Measurements from ENCODE around the gene KIF16B. TPM values are rescaled to one million over a fixed set of nuclear protein-coding genes. Genes with fewer than 3 reads are reported as not detected.

The KIF16B gene
- total RNA-seq, 1 experiment from 2014 or later, result 7.6 TPM

DNA sequence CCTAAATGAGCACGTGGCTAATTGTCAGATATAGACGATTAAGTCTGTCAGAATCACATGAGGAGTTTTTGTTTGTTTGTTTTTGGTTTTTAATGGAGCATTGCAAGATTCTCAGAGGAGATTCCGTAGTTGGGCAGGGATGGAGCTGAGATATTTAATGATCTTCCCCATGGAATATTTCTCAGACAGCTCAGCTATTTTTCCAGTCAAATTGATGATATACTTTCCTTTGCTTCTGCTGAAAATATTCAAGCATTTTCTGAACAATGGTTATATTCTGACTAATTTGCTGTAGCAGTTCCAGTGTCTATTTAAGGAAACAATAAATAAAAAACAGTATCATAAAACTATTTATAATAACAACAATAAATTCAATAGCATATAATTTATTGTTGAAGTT, 348.4 kb downstream of the KIF16B start (continued):
- TF ChIP-seq HMGXB4 (CRISPR knock-in tag; IDR thresholded peaks at IDR 0.05) (no peak), NFE2L1 (CRISPR knock-in tag; IDR thresholded peaks at IDR 0.05) (no peak), NR3C1 (CRISPR knock-in tag; conservative IDR thresholded peaks at IDR 0.05; ENCODE audit: low read depth) (no peak), RORB (CRISPR knock-in tag; IDR thresholded peaks at IDR 0.05) (no peak), ZNF425 (CRISPR knock-in tag; conservative IDR thresholded peaks at IDR 0.05) (no peak)

DNA sequence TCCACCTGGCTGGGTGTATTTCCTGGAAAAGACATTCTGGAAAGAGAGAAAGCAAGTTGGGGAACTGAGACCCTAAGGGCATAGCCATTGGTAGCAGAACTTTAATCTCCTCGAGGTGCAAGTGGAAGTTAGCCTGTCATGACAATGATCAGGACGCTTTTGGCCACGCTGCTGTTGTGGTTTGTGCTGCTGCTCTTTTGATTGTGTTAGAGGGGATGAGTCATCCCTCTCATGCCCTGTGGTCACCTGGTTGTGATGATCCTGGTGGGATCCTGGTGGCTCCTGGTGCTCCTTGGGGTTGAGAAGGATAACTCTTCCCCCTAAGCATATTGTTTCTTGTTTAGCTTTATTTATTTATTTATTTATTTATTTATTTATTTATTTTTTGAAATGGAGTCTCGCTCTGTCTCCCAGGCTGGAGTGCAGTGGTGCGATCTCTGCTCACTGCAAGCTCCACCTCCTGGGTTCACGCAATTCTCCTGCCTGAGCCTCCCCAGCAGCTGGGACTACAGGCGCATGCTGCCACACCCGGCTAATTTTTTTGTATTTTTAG, 350.3 kb downstream of the KIF16B start:
- Mint-ChIP-seq H3K4me3 (no peak overlapping the region), H3K9me3 (peaks cover 37% of the 10 kb centered on the region), H3K36me3 (peaks cover 12% of the 10 kb centered on the region), H3K4me1 (no peaks in the 10 kb centered on the region), H3K27me3 (ENCODE audit: low read depth) (no peaks in the 10 kb centered on the region), H3K27ac (no peak overlapping the region)
- ATAC-seq (no peak), DNase-seq (ENCODE audit: low spot score) (no peak)
- TF ChIP-seq ZNF232 (CRISPR knock-in tag; IDR thresholded peaks at IDR 0.05), result no peak
- no peak for TF ChIP-seq ZMAT4 (CRISPR knock-in tag; IDR thresholded peaks at IDR 0.05)
- no peak for TF ChIP-seq NR3C1 (CRISPR knock-in tag; conservative IDR thresholded peaks at IDR 0.05; ENCODE audit: low read depth)
- no peak for TF ChIP-seq GABPB1 (CRISPR knock-in tag; IDR thresholded peaks at IDR 0.05)
- TF ChIP-seq GTF2I (CRISPR knock-in tag; conservative IDR thresholded peaks at IDR 0.05), result no peak
- TF ChIP-seq RELA (CRISPR knock-in tag; IDR thresholded peaks at IDR 0.05; ENCODE audit: borderline replicate concordance), result no peak
- POLR2A ChIA-PET, result no interaction called here
- CTCF ChIA-PET, result no interaction called here

Other genes starting within 250 kb of the KIF16B start
- gene SNRPB2, start 156.6 kb upstream of the KIF16B start, total RNA-seq (2021), result 76.0 to 88.3 TPM (median 76.5 TPM) in 3 replicates
- gene OTOR, start 174.9 kb upstream of the KIF16B start, total RNA-seq (2021), result not detected in 3 replicates

Measured in WTC11 (cell line).